GDM1 (cell line): ENCODE data around the gene THSD7A.

Experiments used
- DNase-seq: peaks from one replicate; lab custom pipeline; 2025; lab: John Stamatoyannopoulos, UW

THSD7A gene

GRCh38 chr7:11404355-11404754, 427.6 kb downstream of the THSD7A start:
- no peak for DNase-seq

GRCh38 chr7:11403781-11404180, 428.2 kb downstream of the THSD7A start:
- no peak for DNase-seq

GRCh38 chr7:11394438-11394837, 437.6 kb downstream of the THSD7A start:
- DNase-seq: no peak

GRCh38 chr7:11379641-11380040, 452.4 kb downstream of the THSD7A start:
- DNase-seq: no peak

DNA sequence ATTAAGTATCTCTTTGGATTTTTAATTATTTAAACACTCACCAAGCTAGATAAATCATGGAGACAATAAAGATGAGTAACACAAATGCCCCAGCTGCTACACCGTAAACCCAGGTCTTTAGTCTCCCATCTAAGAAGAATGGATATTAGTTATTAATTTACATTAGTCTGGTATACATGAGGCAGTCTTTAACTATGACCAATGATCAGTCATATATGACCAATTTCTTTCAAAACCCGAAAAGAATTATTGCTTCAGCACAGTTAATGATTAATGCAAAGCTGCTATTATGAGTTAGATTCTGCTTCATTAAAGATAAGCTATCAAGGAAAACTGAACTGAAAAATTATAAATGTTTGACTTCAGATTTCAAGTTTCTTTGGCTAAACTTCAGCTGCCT, 455.5 kb downstream of the THSD7A start:
- DNase-seq: no peak

DNA sequence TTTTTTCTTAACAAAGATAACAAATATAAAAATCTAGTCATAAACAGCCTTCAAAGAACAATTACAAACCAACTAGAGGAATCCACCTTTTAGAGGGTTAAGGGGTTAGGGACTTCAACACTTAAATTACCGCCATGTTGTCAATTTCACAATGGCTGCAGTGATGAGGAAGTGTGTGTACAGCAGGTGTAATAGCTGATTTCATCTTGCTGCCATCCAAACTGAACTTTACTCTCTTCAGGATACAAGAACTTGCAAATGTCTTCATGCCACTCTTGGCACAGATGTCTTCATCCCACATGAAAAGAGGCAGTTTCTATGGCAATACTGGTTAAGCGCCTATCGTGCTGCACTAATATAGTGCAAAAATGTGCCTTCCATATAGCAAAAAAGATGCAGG, 457.4 kb downstream of the THSD7A start:
- no peak for DNase-seq

DNA sequence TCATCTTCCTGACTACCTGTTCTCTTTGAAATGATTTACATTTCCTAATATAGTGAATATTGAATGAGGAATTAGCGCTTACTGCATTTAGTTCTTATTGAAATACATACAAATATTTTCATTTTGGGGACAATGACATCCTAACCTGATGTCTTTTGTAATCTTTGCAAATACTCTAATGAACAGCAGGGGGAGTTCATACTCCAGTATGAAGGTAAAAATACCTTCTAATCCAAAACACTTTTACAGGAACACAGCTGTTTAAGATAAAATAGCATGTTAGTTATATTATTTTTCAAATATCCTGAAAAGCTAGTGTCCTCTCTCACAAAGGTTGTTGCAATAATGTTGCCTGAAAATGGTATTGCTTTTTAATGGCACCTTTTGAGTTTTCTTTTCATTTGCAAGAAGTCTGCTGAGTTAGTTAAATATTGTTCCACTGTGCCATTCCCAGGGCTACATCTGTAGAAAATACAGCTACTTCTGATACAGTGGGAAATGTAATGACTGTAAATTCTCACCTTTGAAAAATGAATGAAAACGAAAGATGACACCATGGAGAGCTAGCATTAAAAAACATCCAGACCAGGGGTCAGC, 458.4 kb downstream of the THSD7A start:
- no peak for DNase-seq

DNA sequence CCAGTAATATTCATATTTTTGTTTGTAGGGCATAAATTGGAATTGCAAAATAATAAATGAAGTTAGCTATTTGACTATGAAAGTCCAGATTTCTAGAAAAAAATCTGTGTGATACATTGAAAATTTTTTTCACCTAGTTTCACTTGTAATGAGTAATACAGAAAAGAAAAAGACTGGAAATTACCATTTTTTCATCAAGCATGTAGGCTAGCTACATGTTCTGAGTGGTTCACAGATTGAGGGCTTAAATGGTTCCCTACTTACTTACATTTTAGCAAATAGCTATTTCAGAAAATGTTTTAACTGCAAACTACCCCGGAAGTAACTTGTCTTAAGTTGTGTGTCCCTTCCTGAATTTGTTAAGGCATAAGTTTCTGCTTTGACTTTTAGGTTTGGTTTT, 462.3 kb downstream of the THSD7A start:
- DNase-seq: no peak

- no peak for DNase-seq
Observed at GRCh38 chr7:11366118-11366517, 465.9 kb downstream of the THSD7A start.

DNA sequence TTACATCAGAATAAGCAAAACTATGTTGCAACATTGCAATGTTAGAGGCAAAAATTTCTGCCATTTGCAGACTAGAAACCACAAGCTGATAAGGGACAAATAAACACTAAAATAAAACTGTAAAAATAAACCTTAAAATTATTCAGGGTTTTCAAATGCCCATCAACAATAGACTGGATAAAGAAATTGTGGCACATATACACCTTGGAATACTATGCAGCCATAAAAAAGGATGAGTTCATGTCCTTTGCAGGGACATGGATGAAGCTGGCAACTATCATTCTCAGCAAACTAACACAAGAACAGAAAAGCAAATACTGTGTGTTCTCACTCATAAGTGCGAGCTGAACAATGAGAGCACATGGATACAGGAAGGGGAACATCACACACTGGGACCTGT, 473.4 kb downstream of the THSD7A start:
- no peak for DNase-seq

DNA sequence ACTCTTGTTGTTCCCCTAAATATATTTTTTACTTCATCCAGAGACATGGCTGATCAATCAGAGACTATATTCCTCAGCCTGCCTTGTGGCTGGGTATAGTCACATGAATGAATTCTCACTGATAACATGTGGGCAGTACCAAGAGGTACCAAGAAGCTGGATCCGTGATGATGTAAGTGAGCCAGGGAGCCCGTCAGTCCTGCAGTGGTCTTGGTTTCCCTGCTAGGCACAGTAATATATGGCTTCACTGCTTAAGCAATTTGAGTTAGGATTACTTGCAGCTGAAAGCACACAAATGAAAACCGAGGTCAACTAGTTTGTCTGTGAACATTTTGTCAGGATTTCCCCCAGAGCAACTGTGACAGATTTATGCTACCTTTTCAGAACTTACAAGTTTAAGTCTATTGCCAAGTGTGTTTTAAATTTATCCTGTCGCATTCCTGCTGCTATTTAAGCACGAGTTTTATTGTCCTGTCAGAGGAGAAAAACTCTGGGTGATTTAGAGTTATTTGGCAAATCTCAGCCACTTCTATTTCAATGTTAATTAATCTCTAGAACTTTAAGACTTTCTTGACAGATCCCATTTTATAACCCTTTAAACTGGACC, 476.5 kb downstream of the THSD7A start:
- DNase-seq: no peak

GRCh38 chr7:11346302-11346701, 485.7 kb downstream of the THSD7A start:
- no peak for DNase-seq

GRCh38 chr7:11345621-11346020, 486.4 kb downstream of the THSD7A start:
- DNase-seq: no peak

DNA sequence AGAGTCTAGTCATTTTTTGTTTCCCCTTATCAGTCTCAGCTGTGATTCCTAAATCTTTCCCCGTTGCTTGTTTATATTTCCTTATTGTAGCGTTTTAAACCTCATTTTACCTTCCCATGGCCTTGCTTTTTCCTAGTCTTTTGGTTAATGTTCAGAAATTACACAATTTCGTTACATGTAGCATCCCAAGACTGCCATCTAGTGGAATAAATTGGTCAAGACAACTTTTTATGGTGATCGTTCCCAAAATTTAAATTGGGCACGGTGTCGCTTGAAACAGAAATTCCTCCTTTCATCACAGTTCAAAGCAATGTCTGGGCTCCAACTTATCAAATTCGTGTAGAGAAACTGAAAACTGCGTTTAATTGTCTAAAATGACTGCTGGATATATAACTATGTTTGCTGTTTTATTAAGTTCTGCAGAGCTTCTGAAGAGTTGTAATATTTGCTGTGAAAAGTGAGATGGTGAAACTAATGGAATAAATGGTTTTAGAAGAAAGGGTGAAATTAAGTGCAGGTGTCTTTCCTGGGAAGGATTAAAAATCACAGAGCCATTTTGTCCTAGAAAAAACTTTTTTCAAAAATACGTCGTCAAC, 488.1 kb downstream of the THSD7A start:
- DNase-seq: no peak

DNA sequence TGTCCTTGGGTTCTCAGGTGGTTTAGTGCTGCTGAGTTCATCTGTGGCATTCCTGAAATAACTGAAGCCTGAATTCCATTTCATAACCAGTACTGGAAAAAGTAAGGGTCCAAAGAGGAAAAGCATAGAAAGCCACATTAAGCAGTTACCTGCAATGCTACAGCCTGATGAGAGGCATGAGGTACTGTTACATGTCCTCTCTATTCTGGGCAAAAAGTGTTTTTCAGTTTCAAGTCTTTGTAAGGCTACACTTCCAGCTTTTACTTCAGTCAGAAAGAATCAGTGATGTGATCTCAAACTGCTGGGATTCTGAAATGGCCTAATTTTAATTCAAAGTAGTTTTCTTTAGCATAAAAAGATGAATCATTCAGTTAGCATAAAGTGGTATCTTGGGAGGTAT, 488.9 kb downstream of the THSD7A start:
- no peak for DNase-seq

DNA sequence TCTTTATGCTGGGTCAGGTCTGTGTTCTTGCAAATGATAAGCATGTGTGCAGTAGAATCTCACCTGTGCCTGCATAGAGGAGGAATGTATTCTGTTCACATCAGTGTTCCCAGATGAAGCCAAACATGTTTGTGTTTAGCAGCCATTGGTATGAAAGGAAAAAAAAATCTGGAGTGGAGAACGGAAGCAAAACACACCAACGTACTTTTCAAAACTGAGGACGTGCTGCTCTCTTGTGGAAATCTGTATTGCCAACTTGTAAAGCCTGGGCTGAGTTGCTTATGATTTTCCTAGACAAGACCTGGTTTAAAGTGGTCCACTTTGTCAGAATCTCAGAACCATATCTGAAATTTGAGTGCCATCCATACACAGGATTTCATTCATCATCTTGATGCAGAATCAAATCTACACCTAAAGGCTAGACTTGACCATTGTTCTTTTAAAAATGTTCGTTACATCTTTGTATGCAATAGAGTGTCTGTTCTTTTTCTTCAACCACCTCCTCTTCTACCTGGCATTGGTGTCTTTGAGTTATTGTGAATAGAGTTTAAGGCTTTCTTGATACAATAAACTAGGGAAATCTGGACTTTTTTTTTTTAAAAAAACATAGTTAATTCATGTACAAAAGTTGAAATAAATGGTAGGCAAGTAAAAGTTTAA, 490.6 kb downstream of the THSD7A start:
- DNase-seq: no peak

GRCh38 chr7:11336432-11336831, 495.6 kb downstream of the THSD7A start:
- DNase-seq: no peak

GRCh38 chr7:11335947-11336346, 496.1 kb downstream of the THSD7A start:
- no peak for DNase-seq

- no peak for DNase-seq
Observed at GRCh38 chr7:11332865-11333228, 499.2 kb downstream of the THSD7A start.

GRCh38 chr7:11332186-11332864, 499.7 kb downstream of the THSD7A start:
- no peak for DNase-seq

- DNase-seq: no peak
Observed at GRCh38 chr7:11331128-11332102, 500.6 kb downstream of the THSD7A start.

DNA sequence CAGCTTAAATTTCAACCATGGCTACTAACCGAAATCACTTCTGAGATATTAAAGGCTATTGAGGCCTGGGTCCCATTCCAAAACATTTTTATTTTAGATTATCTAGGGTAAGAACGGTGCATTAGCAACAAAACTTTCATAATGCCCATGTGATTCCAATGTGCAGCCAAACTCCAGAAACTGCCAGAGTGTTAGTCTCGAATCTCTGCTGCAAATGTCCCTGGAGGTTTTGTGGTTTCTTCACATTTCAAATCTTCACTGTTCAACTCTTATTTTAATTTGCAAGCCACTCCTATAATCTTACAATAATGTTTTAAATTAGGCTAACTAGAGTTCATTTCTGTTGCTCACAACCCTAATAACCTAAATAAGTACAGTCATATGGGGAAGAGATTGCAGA, 501.3 kb downstream of the THSD7A start:
- DNase-seq: no peak
